8988T (cell line): Measurements from ENCODE around the gene RNU6-9.
A peak's percentile ranks its signal among the peaks of the same experiment; 100 is the strongest.
"Not testable (repeated sequence)": the region's sequence is repeated elsewhere in the genome, so short reads cannot be mapped to it uniquely, and the experiment has no call there.

Experiments used
- DNase-seq: peaks from one replicate; pipeline ENCODE4 v3.0.0; 2011

The RNU6-9 gene

DNA sequence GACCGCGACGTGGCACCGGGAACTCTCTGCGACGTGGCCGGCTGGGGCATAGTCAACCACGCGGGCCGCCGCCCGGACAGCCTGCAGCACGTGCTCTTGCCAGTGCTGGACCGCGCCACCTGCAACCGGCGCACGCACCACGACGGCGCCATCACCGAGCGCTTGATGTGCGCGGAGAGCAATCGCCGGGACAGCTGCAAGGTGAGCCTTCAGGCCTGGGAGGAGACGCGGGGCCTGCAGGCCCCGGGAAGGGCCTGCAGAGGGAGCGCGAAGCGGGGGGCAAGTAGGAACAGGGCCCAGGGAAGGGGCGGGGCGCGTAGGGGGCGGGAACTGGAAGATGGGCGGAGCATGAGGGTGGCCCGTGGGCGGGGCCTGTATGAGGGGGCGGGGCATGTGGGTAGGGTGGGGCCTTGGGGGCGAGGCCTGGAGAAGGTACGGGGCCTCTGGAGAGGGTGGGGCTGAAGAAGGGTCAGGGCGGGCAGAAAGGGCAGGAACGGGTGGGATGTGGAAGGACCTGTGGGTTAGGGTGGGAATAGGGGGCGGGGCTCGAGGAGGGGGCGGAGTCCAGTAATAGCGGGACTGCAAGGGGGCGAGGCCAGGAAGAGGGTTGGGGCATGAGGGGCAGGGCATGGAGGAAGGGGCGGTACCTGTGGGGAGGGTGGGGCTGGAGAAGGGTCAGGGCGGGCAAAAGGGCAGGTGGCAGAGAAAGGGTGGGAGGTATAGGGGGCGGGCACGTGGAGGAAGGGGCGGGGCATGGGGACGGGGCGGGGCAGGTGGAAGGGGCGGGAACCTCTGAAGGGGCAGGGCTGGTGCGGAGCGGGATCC lies 31.3 kb upstream of the RNU6-9 start:
- DNase-seq, result peak; percentile 81

- DNase-seq, result no peak
Observed at GRCh38 chr19:862581-863314, 30.5 kb upstream of the RNU6-9 start.

DNA sequence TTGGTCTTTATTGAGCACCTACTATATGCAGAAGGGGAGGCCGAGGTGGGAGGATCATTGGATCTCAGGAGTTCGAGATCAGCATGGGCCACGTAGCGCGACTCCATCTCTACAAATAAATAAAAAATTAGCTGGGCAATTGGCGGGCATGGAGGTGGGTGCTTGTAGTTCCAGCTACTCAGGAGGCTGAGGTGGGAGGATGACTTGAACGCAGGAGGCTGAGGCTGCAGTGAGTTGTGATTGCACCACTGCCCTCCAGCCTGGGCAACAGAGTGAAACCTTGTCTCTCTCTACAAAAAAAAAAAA lies 30.0 kb upstream of the RNU6-9 start:
- DNase-seq, result no peak

- no peak for DNase-seq
Observed at GRCh38 chr19:866769-867300, 26.4 kb upstream of the RNU6-9 start.

DNA sequence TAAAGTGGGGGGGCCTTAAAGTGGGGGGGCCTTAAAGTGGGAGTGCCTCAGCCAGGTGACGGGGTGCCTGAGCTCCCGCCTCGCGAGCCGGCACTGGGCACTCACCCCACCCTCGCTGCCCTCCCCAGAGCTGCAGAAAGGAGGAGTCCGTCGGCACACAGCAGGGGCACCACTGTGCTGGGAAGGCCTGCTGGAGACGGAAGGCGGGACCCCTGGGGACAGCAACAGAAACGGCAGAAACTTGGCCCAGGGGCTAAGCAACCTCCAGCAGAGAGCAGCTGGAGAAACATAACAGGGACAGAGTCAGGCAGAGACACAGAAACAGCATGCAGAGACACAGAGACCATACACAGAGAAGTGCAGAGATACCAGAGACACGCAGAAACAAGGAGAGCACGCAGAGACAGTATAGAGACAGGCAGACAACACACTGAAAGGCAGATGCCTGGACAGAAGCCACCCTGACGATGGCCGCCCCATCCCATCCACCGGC lies 25.9 kb upstream of the RNU6-9 start:
- DNase-seq, result no peak

GRCh38 chr19:867855-868457 lies 25.3 kb upstream of the RNU6-9 start:
- DNase-seq, result no peak

GRCh38 chr19:868458-869244 lies 24.6 kb upstream of the RNU6-9 start:
- DNase-seq, result no peak

DNA sequence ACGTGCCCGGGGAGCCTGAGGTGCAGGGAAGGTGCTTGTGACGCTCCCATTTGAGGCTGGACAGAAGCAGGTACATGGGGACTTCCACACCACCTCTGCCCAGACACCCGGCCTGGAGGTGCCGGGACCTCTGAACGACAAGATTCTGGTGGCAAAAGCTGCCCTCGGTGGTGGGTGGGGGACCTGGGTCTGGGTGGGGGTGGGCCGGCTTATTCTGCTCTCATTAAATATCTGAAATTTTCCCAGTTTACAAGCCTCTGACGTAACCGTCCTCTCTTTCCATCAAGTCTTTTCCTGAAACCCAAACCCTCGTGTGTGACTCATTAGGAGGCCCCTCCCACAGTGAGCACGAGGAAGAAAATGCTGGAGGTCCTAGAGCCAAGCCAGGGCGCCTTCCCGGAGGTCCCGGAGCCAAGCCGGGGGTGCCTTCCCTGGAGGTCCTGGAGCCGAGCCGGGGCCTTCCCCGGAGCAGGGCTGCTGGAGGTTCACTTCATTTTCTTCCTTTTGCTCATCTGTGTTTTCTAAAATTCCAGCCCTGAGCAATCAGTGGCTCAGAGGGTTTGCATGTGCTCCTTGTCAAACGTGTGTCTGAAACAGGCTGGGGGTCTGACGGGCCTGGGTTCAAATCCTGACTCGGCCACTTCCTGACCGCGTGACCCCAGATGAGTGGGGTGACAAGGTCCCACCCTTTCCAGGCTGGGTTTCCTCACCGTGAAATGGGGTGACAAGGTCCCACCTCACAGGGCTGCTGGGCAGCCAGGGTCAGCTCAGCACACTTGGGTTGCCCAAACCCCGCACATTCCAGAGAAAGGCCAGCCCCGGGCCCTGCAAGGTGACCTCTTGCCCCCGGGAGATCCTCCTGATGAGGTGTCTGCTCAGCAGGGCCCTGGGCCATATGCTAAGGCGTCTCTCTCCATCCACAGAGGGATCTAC lies 23.8 kb upstream of the RNU6-9 start:
- DNase-seq, result no peak

- DNase-seq, result no peak
Observed at GRCh38 chr19:870314-870713, 23.0 kb upstream of the RNU6-9 start.

DNA sequence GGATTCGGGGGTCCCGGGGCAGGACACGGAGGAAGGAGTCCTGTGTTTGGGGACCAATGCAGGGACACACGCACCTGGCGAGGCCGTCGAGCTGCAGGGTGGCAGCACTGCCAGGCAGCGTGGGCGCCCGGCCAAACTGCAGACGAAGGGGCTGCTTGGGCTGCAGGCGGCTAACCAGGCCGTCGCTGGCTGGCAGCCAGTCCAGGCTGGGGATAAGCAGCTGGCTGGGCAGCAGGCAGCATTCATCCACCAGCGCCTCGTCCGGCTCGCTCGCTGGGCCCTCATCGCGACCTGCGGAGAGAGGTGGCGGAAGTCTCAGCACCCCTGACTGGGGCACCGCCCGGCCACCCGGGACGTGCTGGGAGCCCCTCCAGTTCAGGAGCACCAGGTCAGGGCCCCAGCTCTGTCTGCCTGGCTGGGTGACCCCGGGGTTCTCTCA lies 22.3 kb upstream of the RNU6-9 start:
- DNase-seq, result no peak

DNA sequence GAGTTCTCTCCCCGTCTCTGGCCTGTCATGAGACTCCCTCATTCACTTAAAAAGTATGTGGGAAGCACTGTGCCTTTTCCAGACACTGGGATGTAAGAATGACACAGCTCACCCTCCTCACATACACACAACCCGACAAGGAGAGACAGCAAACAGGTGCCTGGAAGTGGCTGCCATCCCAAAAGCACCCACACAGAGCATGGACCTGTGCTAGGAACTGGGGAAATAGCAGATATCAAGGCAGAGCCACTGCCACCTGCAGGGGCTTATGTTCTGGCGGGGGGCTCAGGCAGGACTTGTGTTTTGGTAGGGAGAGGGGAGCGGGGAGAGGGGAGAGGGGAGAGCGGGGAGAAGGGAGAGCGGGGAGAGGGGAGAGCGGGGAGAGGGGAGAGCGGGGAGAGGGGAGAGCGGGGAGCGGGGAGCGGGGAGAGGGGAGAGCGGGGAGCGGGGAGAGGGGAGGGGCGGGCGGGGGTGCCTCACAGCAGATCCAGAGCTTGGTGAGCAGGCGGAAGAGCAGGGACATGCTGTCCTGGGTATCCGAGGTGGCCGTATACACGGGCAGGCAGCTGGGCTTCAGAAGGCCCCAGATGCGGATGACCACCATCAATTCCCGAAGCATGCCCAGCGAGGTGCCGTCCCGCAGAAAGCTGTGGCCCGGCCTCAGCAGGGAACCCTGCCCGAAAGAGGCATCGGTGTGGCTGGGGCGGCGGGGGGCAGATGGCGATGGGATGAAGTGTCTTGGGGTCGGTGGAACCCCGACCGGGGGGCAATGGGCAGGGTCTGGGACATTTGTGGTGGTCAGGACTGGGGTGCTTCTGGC lies 21.6 kb upstream of the RNU6-9 start:
- no peak for DNase-seq

DNA sequence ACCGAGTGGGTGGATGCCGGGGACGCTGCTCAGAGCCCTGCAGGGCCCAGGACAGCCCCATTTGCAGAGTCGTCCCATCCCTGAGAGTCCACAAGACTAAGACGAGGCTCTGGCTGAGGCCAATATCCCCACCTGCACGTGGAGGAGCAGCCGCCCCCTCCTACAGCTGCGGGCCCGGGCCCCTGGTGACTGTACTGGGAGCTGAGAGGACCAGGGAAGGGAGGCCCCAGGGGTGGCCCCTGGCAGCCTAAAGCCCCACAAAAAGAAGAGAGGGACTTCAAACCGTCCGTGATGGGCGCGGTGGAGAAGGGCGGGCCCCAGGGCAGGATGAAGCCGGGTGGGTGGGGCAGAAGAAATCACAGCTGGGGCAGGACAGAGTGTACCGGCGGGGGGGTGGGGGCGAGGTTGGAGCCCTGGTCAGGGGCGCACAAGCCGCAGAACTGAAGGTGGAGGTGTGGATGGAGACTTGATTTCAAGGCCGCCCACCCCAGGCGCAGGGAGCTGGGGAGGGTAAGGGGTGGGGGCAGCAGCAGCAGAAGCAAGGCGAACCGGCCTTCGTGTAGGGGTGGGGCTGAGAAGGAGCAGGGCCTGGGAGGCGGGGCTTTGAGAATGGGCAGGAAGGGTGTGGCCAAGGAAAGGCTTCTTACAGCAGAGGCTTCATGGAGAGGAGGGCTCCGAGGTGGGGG lies 20.9 kb upstream of the RNU6-9 start:
- DNase-seq, result peak; percentile 86

DNA sequence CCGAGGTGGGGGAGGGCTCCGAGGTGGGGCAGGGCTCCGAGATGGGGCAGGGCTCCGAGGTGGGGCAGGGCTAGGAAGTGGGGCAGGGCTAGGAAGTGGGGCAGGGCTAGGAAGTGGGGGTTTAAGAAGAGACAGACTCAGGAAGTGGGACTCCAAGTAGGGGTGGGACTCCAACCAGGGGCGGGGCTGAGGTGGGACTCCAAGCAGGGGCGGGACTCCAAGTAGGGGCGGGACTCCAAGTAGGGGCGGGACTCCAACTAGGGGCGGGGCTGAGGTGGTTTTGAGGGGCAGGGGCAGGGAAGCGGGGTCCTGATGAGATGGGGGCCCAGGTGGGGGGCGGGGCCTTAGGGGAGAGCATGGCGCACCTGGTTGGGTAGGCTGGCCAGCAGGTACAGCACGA lies 20.2 kb upstream of the RNU6-9 start:
- DNase-seq, result peak; percentile 80

GRCh38 chr19:873561-874041 lies 19.7 kb upstream of the RNU6-9 start:
- DNase-seq, result no peak

DNA sequence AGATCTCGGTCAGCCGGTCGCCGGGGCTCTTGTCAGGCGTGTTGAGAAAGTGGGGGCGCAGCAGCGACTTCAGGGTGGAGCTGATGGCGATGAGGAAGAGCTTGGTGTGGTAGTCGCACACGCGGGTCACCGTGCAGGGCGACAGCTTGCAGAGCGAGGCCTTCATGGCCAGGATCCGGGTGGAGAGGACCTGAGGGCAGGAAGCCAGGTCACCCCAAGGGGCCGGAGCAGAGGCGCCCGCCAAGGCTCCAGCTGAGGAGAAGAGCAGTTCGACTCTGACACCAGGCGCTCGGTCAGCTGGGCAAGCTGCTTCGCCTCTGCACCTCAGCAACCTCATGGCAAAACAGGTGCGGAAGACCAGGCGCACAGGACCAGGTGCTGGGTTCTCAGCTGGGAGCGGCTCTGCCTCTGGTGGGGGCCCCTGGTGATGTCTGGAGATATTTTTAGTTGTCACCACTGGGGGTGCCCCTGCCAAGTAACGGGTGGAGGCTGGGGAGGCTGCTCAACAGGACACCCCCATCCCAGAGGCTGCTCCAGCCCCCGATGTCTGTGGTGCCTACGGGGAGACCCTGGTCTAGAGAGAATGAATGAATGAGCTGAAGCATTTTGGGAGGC lies 17.9 kb upstream of the RNU6-9 start:
- no peak for DNase-seq

GRCh38 chr19:876089-876488 lies 17.2 kb upstream of the RNU6-9 start:
- no peak for DNase-seq

GRCh38 chr19:876780-877314 lies 16.4 kb upstream of the RNU6-9 start:
- no peak for DNase-seq

DNA sequence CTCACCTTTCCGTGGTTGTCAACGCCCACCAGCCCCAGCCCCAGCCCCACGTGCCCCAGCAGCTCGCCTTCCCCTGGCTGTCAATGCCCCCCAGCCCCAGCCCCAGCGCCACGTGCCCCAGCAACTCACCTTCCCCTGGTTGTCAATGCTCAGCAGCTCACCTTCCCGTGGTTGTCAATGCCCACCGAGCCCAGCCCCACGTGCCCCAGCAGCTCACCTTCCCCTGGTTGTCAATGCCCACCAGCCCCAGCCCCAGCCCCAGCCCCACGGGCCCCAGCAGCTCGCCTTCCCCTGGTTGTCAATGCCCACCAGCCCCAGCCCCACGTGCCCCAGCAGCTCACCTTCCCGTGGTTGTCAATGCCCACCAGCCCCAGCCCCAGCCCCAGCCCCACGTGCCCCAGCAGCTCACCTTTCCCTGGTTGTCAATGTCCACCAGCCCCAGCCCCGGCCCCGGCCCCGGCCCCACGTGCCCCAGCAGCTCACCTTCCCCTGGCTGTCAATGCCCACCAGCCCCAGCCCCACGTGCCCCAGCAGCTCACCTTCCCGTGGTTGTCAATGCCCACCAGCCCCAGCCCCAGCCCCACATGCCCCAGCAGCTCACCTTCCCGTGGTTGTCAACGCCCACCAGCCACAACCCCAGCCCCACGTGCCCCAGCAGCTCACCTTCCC lies 15.2 kb upstream of the RNU6-9 start:
- not testable (repeated sequence) for DNase-seq
